MCF 10A (cell line): ENCODE measurements around the gene MYO1C. TPM values are rescaled to one million over a fixed set of nuclear protein-coding genes. Genes with fewer than 3 reads are reported as not detected.

Experiments used
- BruUV-seq: library from RNA; stranded (reverse); fragments of 400-500 nt; replicated peaks from 2 replicates; lab custom pipeline; 2021; lab: Mats Ljungman, UMichigan
- CTCF ChIA-PET: fragments of 300-600 bp; sonication (Branson Sonifier 250); formaldehyde crosslinking; extraction: SDS; loops from one replicate; lab custom pipeline; 2021; ENCODE audit warnings: antibody characterized with exemption, inconsistent platforms; lab: Yijun Ruan, JAX
- POLR2A ChIA-PET: fragments of 300-600, 350-650 bp; sonication (Branson Sonifier 250); formaldehyde crosslinking; extraction: SDS; loops from one replicate; lab custom pipeline; 2020; ENCODE audit warnings: antibody characterized with exemption, inconsistent platforms; lab: Yijun Ruan, JAX
- DNase-seq: peaks from one replicate; pipeline ENCODE4 v3.0.0-alpha.2; 2018; ENCODE audit not compliant: unreplicated experiment
- H3K27ac Mint-ChIP-seq: one replicate; pipeline ENCODE4 v1.8.0; 2022; ENCODE audit warnings: mild to moderate bottlenecking, low read depth, mixed read lengths; ENCODE audit not compliant: unreplicated experiment
- H3K27me3 Mint-ChIP-seq: one replicate; pipeline ENCODE4 v1.8.0; 2022; ENCODE audit warnings: mixed read lengths; ENCODE audit not compliant: insufficient read depth, unreplicated experiment
- H3K36me3 Mint-ChIP-seq: one replicate; pipeline ENCODE4 v1.8.0; 2022; ENCODE audit warnings: mild to moderate bottlenecking, moderate library complexity, mixed read lengths; ENCODE audit not compliant: insufficient read depth, unreplicated experiment
- H3K4me1 Mint-ChIP-seq: one replicate; pipeline ENCODE4 v1.8.0; 2022; ENCODE audit warnings: mixed read lengths; ENCODE audit not compliant: insufficient read depth, unreplicated experiment
- H3K4me3 Mint-ChIP-seq: one replicate; pipeline ENCODE4 v1.8.0; 2022; ENCODE audit warnings: mild to moderate bottlenecking, moderate library complexity, mixed read lengths; ENCODE audit not compliant: unreplicated experiment
- H3K9me3 Mint-ChIP-seq: one replicate; pipeline ENCODE4 v1.8.0; 2022; ENCODE audit warnings: mixed read lengths; ENCODE audit not compliant: unreplicated experiment
- intact Hi-C: fragments of 100-400 bp; cut with micrococcal nuclease; formaldehyde crosslinking; loops from 2 replicates; pipeline ENCODE4 v1.14.1; 2022
- total RNA-seq: library from RNA; stranded (reverse); gene quantifications from 2 replicates; pipeline ENCODE4 v1.2.3, GENCODE V29; 2022
- TF ChIP-seq, protein P1 (sequence below): fragments of 200-600 bp; IDR thresholded peaks from one replicate; pipeline ENCODE4 v1.8.0; 2022; ENCODE audit warnings: antibody characterized with exemption, mild to moderate bottlenecking; ENCODE audit not compliant: unreplicated experiment

MYO1C gene
- total RNA-seq, 1 experiment from 2014 or later: 216 TPM

DNA sequence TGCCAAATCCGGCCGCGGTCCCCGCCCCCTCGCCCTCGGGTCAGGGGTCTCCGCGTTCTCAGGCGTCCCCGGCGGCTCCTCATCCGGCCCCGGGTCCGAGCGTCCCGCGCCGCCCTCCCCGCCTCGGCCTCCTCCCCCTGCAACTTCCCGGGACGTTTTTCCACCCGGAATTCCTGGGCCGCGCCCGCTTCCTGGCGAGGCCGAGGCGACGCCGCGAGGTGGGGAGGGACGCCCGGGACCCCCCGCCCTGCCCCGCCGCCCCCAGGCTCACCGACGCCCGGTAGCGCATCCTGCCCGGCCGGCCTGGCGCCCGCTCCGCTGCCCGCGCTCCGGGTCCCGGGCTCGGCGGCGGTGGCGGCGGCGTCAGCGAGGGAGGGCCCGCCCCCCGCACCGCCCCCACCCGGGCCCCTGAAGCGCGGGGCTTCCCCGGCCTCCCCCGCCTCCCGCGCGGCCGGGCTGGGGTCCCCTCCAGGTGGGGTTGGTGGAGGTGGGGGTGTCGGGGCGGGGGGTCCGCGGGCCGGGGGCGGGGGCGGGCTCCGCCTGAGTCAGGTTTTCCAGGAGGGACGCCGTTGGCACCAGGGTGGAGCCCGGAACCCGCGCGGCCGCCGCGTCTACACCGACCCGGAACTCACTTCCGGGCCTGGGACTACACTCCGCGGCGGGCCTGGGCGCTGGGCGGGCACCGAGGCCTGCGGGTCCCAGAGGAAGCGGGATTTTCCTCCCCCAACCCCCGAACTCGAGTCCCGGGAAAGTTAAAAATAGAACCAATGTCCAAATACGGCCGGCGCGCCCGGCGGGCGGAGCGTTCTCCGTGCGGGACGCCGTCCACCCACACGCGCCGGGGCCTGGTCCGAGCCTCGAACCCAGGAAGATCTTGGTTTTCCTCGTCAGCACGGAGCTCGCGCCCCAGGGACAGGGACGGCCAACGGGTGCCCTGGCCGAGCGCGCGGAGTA is 6.8 kb downstream of the MYO1C start:
- POLR2A ChIA-PET: interaction anchor here (0.5 to 1.7 kb wide), 9 partner anchors 13 to 115 kb away, joined by 3 to 15 read pairs (median 4); partner anchors contain the start of gene INPP5K
- intact Hi-C loops: no loop called here
- H3K27ac Mint-ChIP-seq: peak overlapping the region; percentile 75
- no peaks in the 10 kb centered on the region for H3K9me3 Mint-ChIP-seq
- CTCF ChIA-PET: no interaction called here
- DNase-seq: peak; percentile 46
- TF ChIP-seq, protein P1, sequence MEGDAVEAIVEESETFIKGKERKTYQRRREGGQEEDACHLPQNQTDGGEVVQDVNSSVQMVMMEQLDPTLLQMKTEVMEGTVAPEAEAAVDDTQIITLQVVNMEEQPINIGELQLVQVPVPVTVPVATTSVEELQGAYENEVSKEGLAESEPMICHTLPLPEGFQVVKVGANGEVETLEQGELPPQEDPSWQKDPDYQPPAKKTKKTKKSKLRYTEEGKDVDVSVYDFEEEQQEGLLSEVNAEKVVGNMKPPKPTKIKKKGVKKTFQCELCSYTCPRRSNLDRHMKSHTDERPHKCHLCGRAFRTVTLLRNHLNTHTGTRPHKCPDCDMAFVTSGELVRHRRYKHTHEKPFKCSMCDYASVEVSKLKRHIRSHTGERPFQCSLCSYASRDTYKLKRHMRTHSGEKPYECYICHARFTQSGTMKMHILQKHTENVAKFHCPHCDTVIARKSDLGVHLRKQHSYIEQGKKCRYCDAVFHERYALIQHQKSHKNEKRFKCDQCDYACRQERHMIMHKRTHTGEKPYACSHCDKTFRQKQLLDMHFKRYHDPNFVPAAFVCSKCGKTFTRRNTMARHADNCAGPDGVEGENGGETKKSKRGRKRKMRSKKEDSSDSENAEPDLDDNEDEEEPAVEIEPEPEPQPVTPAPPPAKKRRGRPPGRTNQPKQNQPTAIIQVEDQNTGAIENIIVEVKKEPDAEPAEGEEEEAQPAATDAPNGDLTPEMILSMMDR: no peak
- no peaks in the 10 kb centered on the region for H3K27me3 Mint-ChIP-seq
- H3K4me3 Mint-ChIP-seq: peak overlapping the region; percentile 71
- BruUV-seq: TSS peak; percentile 79
- H3K36me3 Mint-ChIP-seq: peaks cover 42% of the 10 kb centered on the region
- peaks cover 15% of the 10 kb centered on the region for H3K4me1 Mint-ChIP-seq

DNA sequence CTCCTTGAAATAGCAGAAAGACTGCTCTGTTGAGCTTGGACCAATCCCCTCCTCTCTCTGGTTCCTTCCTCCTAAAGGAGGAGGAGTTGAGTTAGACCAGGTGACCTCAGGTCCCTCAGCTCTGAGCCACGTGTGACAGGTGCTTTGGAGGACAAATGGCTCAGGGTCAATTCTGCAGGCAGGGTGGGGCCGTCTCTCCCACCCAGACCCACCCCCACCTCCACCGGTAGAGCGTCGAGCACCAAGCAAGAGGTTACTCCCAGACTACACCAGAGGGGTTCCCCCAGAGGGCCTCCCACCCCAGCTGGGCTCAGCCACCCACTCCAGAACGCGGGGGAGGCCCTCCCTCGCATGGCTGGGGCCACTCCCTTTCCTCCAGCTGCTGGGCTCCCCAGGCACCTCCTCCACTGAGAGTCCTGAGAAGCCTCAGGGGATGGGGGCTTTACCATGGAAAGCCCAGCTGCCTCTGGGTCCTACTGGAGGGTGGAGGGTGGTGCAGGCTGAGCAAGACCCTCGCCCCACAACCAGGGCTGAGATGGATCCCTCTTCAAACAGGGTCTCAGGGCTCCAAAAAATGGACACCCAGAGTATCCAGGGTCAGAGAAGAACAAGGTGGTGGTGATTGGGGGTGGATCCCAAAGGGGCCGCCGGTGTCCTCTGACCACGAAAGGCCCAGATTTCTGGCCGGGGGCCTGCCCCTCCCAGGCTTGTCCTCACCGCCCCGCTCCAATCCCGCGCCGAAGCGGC is 7.6 kb downstream of the MYO1C start:
- Mint-ChIP-seq H3K4me3 (peak overlapping the region; percentile 71), H3K9me3 (no peaks in the 10 kb centered on the region), H3K27me3 (no peaks in the 10 kb centered on the region), H3K4me1 (peaks cover 7% of the 10 kb centered on the region), H3K27ac (peak overlapping the region; percentile 59), H3K36me3 (peaks cover 50% of the 10 kb centered on the region)
- intact Hi-C loops: no loop called here
- POLR2A ChIA-PET: interaction anchor here (0.5 to 1.7 kb wide), 9 partner anchors 11 to 578 kb away, joined by 3 to 15 read pairs (median 4); partner anchors contain the start of genes CRK, INPP5K and PITPNA
- TF ChIP-seq, protein P1: no peak
- CTCF ChIA-PET: interaction anchor here (0.6 to 0.7 kb wide), 2 partner anchors 31 to 37 kb away, joined by 3 read pairs; partner anchors contain the start of gene INPP5K
- DNase-seq: no peak
- no TSS peak for BruUV-seq

DNA sequence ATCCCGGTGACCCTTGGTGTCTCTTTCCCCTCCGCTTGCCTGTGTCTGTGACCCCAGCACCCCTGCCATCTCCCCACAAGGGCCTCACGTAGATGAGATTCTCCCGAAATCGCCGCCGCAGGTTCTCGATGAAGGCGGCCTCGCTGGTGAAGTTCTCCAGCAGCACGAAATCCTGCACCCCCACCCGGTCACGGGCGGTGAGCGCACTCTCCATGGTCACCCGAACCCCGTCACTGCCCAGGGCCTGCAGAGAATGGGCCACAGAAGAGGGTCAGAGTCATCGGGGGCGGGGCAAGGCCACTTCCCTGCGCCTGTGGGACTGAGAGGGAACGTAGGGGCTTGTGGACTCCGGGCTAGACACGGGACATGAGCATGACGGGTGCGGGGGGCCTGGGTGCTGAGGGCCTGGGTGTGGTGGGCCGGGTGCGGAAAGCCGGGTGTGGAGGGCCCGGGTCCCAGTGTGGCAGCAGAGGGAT is 8.4 kb downstream of the MYO1C start:
- H3K4me3 Mint-ChIP-seq: peak overlapping the region; percentile 71
- peak overlapping the region; percentile 61 for H3K27ac Mint-ChIP-seq
- ChIA-PET CTCF (interaction anchor here (0.6 to 0.7 kb wide), 2 partner anchors 32 to 36 kb away, joined by 3 read pairs; partner anchors contain the start of gene INPP5K), POLR2A (interaction anchor here (0.6 to 1.7 kb wide), 7 partner anchors 12 to 119 kb away, joined by 3 to 15 read pairs (median 4); partner anchors contain the start of genes CRK, INPP5K and PITPNA)
- peaks cover 6% of the 10 kb centered on the region for H3K4me1 Mint-ChIP-seq
- BruUV-seq: no TSS peak
- H3K36me3 Mint-ChIP-seq: peaks cover 54% of the 10 kb centered on the region
- no peaks in the 10 kb centered on the region for H3K9me3 Mint-ChIP-seq
- TF ChIP-seq, protein P1: no peak
- H3K27me3 Mint-ChIP-seq: no peaks in the 10 kb centered on the region
- no peak for DNase-seq
- intact Hi-C loops: no loop called here
